OCI-LY1 (cell line): Measurements from ENCODE around the gene NDFIP1.

Experiments
- CTCF ChIP-seq: fragments of 200-600 bp; sonication (generic), shearing (Covaris generic); IDR thresholded peaks from 2 replicates; pipeline ENCODE4 v1.5.1; 2017; ENCODE audit warnings: mild to moderate bottlenecking, antibody characterized with exemption, low read length, moderate library complexity, mixed read lengths
- EZH2 ChIP-seq: fragments of 200-600 bp; sonication (generic), shearing (Covaris generic); IDR thresholded peaks from 2 replicates; pipeline ENCODE4 v1.8.0; 2017; ENCODE audit warnings: borderline replicate concordance, mixed run types, mild to moderate bottlenecking, antibody characterized with exemption, low read length, moderate library complexity, mixed read lengths

- TF ChIP-seq CTCF: no peak
- no peak for TF ChIP-seq EZH2
Measured at GRCh38 chr5:142189813-142190212, 81.2 kb downstream of the NDFIP1 start.
